B cell (primary cell): ENCODE measurements around the gene NRP1. TPM values are rescaled to one million over a fixed set of nuclear protein-coding genes. Genes with fewer than 3 reads are reported as not detected.

Experiments
- ATAC-seq: fragments of 200-7000 bp; cut with Tn5 transposase; one replicate; pipeline ENCODE4 v1.10.0; 2021; ENCODE audit warnings: low read depth, mild to moderate bottlenecking, moderate number of reproducible peaks, moderate library complexity
- CTCF ChIA-PET: fragments of 350-600 bp; sonication (Branson Sonifier 250); formaldehyde crosslinking; loops from one replicate; lab custom pipeline; 2021; ENCODE audit warnings: antibody characterized with exemption, inconsistent platforms; lab: Charles Lee
- POLR2A ChIA-PET: fragments of 350-600 bp; sonication (Branson Sonifier 250); formaldehyde crosslinking; loops from one replicate; lab custom pipeline; 2021; ENCODE audit warnings: antibody characterized with exemption; lab: Charles Lee
- DNase-seq: peaks from one replicate; pipeline ENCODE4 v3.0.0; 2013
- H2AFZ ChIP-seq: 2 replicates; pipeline ENCODE4 v1.6.1; 2012; ENCODE audit warnings: mild to moderate bottlenecking, low read depth, low read length; ENCODE audit not compliant: insufficient read depth, poor library complexity, severe bottlenecking
- H3K27ac ChIP-seq, 2 donors: 1 replicate in 1 of 2; 2 replicates in 1 of 2; pipeline ENCODE4 v1.5.1; 2012 to 2013; ENCODE audit warnings: low read length in 2 of 2, mild to moderate bottlenecking in 2 of 2, moderate library complexity in 1 of 2
- H3K27me3 ChIP-seq, 4 experiments: fragments of 200-600 bp in 1 of 4; sonication (generic) in 1 of 4; replicated peaks in 1 of 4; 1 replicate in 2 of 4; 2 replicates in 2 of 4; pipeline versions ENCODE4 v1.6.1 to v1.7.0; 2013 to 2016; ENCODE audit warnings: low read length in 3 of 4, mild to moderate bottlenecking in 2 of 4, mixed read lengths in 1 of 4, moderate library complexity in 1 of 4; ENCODE audit not compliant: insufficient read depth in 4 of 4, control insufficient read depth in 3 of 4; ENCODE audit errors: control extremely low read depth in 1 of 4
- H3K36me3 ChIP-seq, 2 experiments: replicated peaks in 1 of 2; 1 replicate in 1 of 2; 2 replicates in 1 of 2; pipeline versions ENCODE4 v1.6.1 to v1.7.1; 2013; ENCODE audit warnings: low read length in 1 of 2; ENCODE audit not compliant: insufficient read depth in 2 of 2, control insufficient read depth in 1 of 2; ENCODE audit errors: control extremely low read depth in 1 of 2, extremely low read depth in 1 of 2
- H3K4me1 ChIP-seq, 2 donors: fragments of 200-600 bp in 1 of 2; sonication (generic) in 1 of 2; 1 replicate in 1 of 2; 2 replicates in 1 of 2; pipeline versions ENCODE4 v1.5.1 to v1.6.1; 2013 to 2017; ENCODE audit warnings: low read length in 2 of 2; ENCODE audit not compliant: control insufficient read depth in 2 of 2, insufficient read depth in 2 of 2
- H3K4me2 ChIP-seq: replicated peaks from 2 replicates; pipeline ENCODE3; 2012; ENCODE audit warnings: mild to moderate bottlenecking, low read depth, low read length; ENCODE audit not compliant: poor library complexity, severe bottlenecking
- H3K4me3 ChIP-seq, 5 experiments: fragments of 200-600 bp in 1 of 5; sonication (generic) in 1 of 5; 1 replicate in 3 of 5; 2 replicates in 2 of 5; pipeline versions ENCODE4 v1.5.1 to v1.7.0; 2011 to 2016; ENCODE audit warnings: low read length in 4 of 5, mild to moderate bottlenecking in 4 of 5, low read depth in 2 of 5, control low read depth in 1 of 5, moderate library complexity in 1 of 5; ENCODE audit not compliant: insufficient read depth in 1 of 5; ENCODE audit errors: control extremely low read depth in 1 of 5, extremely low read depth in 1 of 5
- H3K79me2 ChIP-seq: fragments of 200-600 bp; sonication (generic); one replicate; pipeline ENCODE4 v1.6.0; 2016; ENCODE audit warnings: low read length; ENCODE audit not compliant: control insufficient read depth, insufficient read depth
- H3K9ac ChIP-seq: fragments of 200-600 bp; sonication (generic); 2 replicates; pipeline ENCODE4 v1.6.1; 2017; ENCODE audit warnings: mild to moderate bottlenecking, low read length, moderate library complexity
- H3K9me3 ChIP-seq, 3 donors: one replicate each; pipeline versions ENCODE4 v1.6.1 to v1.7.1; 2013; ENCODE audit warnings: low read length in 2 of 3; ENCODE audit not compliant: control insufficient read depth in 2 of 3, insufficient read depth in 1 of 3; ENCODE audit errors: control extremely low read depth in 1 of 3
- H4K20me1 ChIP-seq: 2 replicates; pipeline ENCODE4 v1.6.0; 2012; ENCODE audit warnings: mild to moderate bottlenecking, low read length; ENCODE audit not compliant: insufficient read depth, control insufficient read depth, poor library complexity, severe bottlenecking
- H3K27ac Mint-ChIP-seq: one replicate; pipeline ENCODE4 v1.8.0; 2021; ENCODE audit warnings: mixed read lengths
- H3K27me3 Mint-ChIP-seq: one replicate; pipeline ENCODE4 v1.8.0; 2021; ENCODE audit warnings: mixed read lengths
- H3K4me1 Mint-ChIP-seq: one replicate; pipeline ENCODE4 v1.8.0; 2021; ENCODE audit warnings: mixed read lengths
- H3K4me3 Mint-ChIP-seq: one replicate; pipeline ENCODE4 v1.8.0; 2021; ENCODE audit warnings: mixed read lengths
- H3K9me3 Mint-ChIP-seq: one replicate; pipeline ENCODE4 v1.8.0; 2022; ENCODE audit warnings: mixed read lengths; ENCODE audit not compliant: insufficient read depth
- CTCF ChIP-seq: fragments of 200-600 bp; IDR thresholded peaks from one replicate; pipeline ENCODE4 v1.8.0; 2022; ENCODE audit warnings: antibody characterized with exemption, mild to moderate bottlenecking
- EZH2 ChIP-seq: IDR thresholded peaks from 2 replicates; pipeline ENCODE4 v1.6.1; 2012; ENCODE audit warnings: borderline replicate concordance, low read depth, mild to moderate bottlenecking, moderate library complexity, low read length; ENCODE audit not compliant: insufficient read depth, poor library complexity, severe bottlenecking
- WGBS: methylation state at CpG from one replicate; pipeline ENCODE4 v1.1.5; 2013; ENCODE audit warnings: missing lambda C conversion rate; ENCODE audit not compliant: insufficient coverage; 5-methylcytosine and 5-hydroxymethylcytosine counted together
- intact Hi-C: fragments of 100-400 bp; cut with micrococcal nuclease; formaldehyde crosslinking; loops from one replicate; pipeline ENCODE4 v1.10.0; 2022
- polyA plus RNA-seq: library from polyadenylated mRNA; depleted of rRNA; stranded (reverse); fragments of >200 nt; gene quantifications from 2 replicates; pipeline ENCODE4 v1.2.3, GENCODE V29; 2012
- total RNA-seq, 2 donors: library from RNA; stranded (reverse); fragments of 120-200 nt in 1 of 2; gene quantifications; 1 replicate in 1 of 2; 2 replicates in 1 of 2; pipeline versions ENCODE4 v1.2.3 to v1.2.4, GENCODE V29; 2013 to 2022

NRP1 gene
- total and polyA plus RNA-seq, 2 donors (not counting 1 experiment from before 2014, with no cell fraction given) = 0.34 TPM; not detected in 1

GRCh38 chr10:33231621-33232350 lies 102.7 kb downstream of the NRP1 start:
- H3K4me3 Mint-ChIP-seq = no peak overlapping the region
- CTCF ChIA-PET = no interaction called here
- 94% methylated on average over 4 of the region's 7 CpGs for WGBS
- intact Hi-C loops = no loop called here
- TF ChIP-seq CTCF (no peak), EZH2 (no peak)
- Histone ChIP-seq H2AFZ (no peak overlapping the region), H3K4me1 (no peaks in the 10 kb centered on the region), H4K20me1 (no peaks in the 10 kb centered on the region), H3K9ac (no peak overlapping the region), H3K27ac (no peak overlapping the region), H3K79me2 (no peaks in the 10 kb centered on the region), H3K9me3 (no peaks in the 10 kb centered on the region), H3K4me3 (no peak overlapping the region), H3K36me3 (no peaks in the 10 kb centered on the region), H3K27me3 (no peaks in the 10 kb centered on the region), H3K4me2 (no peak overlapping the region)
- H3K9me3 Mint-ChIP-seq = no peaks in the 10 kb centered on the region
- POLR2A ChIA-PET = no interaction called here
- ATAC-seq (no peak), DNase-seq (no peak)
- peaks cover 6% of the 10 kb centered on the region for H3K27me3 Mint-ChIP-seq
- H3K27ac Mint-ChIP-seq = no peak overlapping the region
- no peaks in the 10 kb centered on the region for H3K4me1 Mint-ChIP-seq

GRCh38 chr10:33229949-33230267 lies 104.6 kb downstream of the NRP1 start:
- DNase-seq = no peak
- no peaks in the 10 kb centered on the region for H4K20me1 ChIP-seq
- no peak for ATAC-seq
- WGBS = no CpG with 5 or more reads among the region's 2 CpGs
- no peaks in the 10 kb centered on the region for H3K9me3 ChIP-seq
- H3K4me3 ChIP-seq = no peak overlapping the region
- POLR2A ChIA-PET = no interaction called here
- peaks cover 5% of the 10 kb centered on the region for H3K27me3 Mint-ChIP-seq
- no peaks in the 10 kb centered on the region for H3K9me3 Mint-ChIP-seq
- no peaks in the 10 kb centered on the region for H3K4me1 ChIP-seq
- H3K4me1 Mint-ChIP-seq = no peaks in the 10 kb centered on the region
- no peaks in the 10 kb centered on the region for H3K27me3 ChIP-seq
- CTCF ChIA-PET = no interaction called here
- H3K79me2 ChIP-seq = no peaks in the 10 kb centered on the region
- no peak overlapping the region for H2AFZ ChIP-seq
- no peak overlapping the region for H3K27ac Mint-ChIP-seq
- H3K4me3 Mint-ChIP-seq = no peak overlapping the region
- no peaks in the 10 kb centered on the region for H3K36me3 ChIP-seq
- TF ChIP-seq EZH2 = no peak
- no peak for TF ChIP-seq CTCF
- H3K9ac ChIP-seq = no peak overlapping the region
- no peak overlapping the region for H3K27ac ChIP-seq
- H3K4me2 ChIP-seq = no peak overlapping the region
- intact Hi-C loops = no loop called here
